ENCODE results near the gene LHFPL3. TPM values are rescaled to one million over a fixed set of nuclear protein-coding genes. Genes with fewer than 3 reads are reported as not detected.

The LHFPL3 gene
- total and polyA plus RNA-seq, 9 of the 15 experiments (the other 6 are each of a cell fraction or from before 2014, with no cell fraction given): 0.21 to 0.52 TPM; not detected in 7

- Histone ChIP-seq H3K27me3 (ENCODE audit: control insufficient read depth in 2 of 2, insufficient read depth in 2 of 2, low read length in 2 of 2) (peaks cover 0 to 17% of the 10 kb centered on the region in 2 experiments; a peak in 3 of 5 replicates), H3K9ac (ENCODE audit: insufficient read depth in 1 of 2, low read depth in 2 of 2, low read length in 2 of 2) (no peak overlapping the region), H2AFZ (ENCODE audit: low read depth, low read length) (no peak overlapping the region), H3K36me3 (ENCODE audit: control insufficient read depth, insufficient read depth, low read length) (no peaks in the 10 kb centered on the region), H4K20me1 (replicated peaks; ENCODE audit: control insufficient read depth, insufficient read depth, low read length) (no peaks in the 10 kb centered on the region), H3K4me2 (ENCODE audit: insufficient read depth, low read length) (no peak overlapping the region), H3K27ac (ENCODE audit: extremely low read depth, low read depth, low read length) (no peak overlapping the region), H3K9me3 (replicated peaks; ENCODE audit: control insufficient read depth, insufficient read depth, low read depth, low read length) (no peaks in the 10 kb centered on the region), H3K4me3 (no peak overlapping the region), H3K4me1 (replicated peaks in 1 of 2; ENCODE audit: control insufficient read depth in 2 of 2, insufficient read depth in 2 of 2, low read length in 2 of 2) (no peaks in the 10 kb centered on the region), H3K79me2 (ENCODE audit: control insufficient read depth, insufficient read depth, low read length) (no peaks in the 10 kb centered on the region), H3K9me1 (ENCODE audit: control insufficient read depth, insufficient read depth, low read length) (no peaks in the 10 kb centered on the region)
- in situ Hi-C loops (cut with MboI) (no loop called here), intact Hi-C loops (cut with micrococcal nuclease) (no loop called here)
- no peak for TF ChIP-seq CC2D1A (IDR thresholded peaks at IDR 0.05)
- no peak for TF ChIP-seq MCM3 (IDR thresholded peaks at IDR 0.05)
- TF ChIP-seq POLR2AphosphoS5 (IDR thresholded peaks at IDR 0.05; ENCODE audit: control insufficient read depth, insufficient read depth, low read depth, low read length): no peak
- TF ChIP-seq CEBPB (tag; IDR thresholded peaks at IDR 0.05): no peak
- no peak for TF ChIP-seq CREM (IDR thresholded peaks at IDR 0.05; ENCODE audit: low read depth)
- TF ChIP-seq BACH1 (tag; IDR thresholded peaks at IDR 0.05): no peak
- no peak for TF ChIP-seq ZNF165 (CRISPR knock-in tag; IDR thresholded peaks at IDR 0.05; ENCODE audit: borderline replicate concordance)
- no peak for FAIRE-seq
- CTCF ChIA-PET (ENCODE audit: low intra/inter-chr PET ratio): no interaction called here
- no peak for ATAC-seq
- no TSS peak for BruUV-seq (replicated peaks)
- DNase-seq (ENCODE audit: extremely low read depth in 1 of 4, low spot score in 3 of 4): no peak
- WGBS (ENCODE audit: insufficient coverage, low coverage, missing lambda C conversion rate): 1% methylated on average over 4 of the region's 4 CpGs
- POLR2A ChIA-PET: interaction anchor here (0.6 to 1.1 kb wide), 3 partner anchors 9 to 181 kb away, joined by 3 to 4 read pairs (median 3); no protein-coding TSS in a partner anchor
Measured at GRCh38 chr7:104800307-104800706, 471.9 kb downstream of the LHFPL3 start.

GRCh38 chr7:104801022-104801421 is 472.6 kb downstream of the LHFPL3 start:
- Histone ChIP-seq H3K79me2 (ENCODE audit: control insufficient read depth, insufficient read depth, low read length) (no peaks in the 10 kb centered on the region), H3K4me1 (replicated peaks in 1 of 2; ENCODE audit: control insufficient read depth in 2 of 2, insufficient read depth in 2 of 2, low read length in 2 of 2) (no peaks in the 10 kb centered on the region), H3K27me3 (ENCODE audit: control insufficient read depth in 2 of 2, insufficient read depth in 2 of 2, low read length in 2 of 2) (peaks cover 0 to 19% of the 10 kb centered on the region in 2 experiments; a peak in 3 of 5 replicates), H2AFZ (ENCODE audit: low read depth, low read length) (no peak overlapping the region), H3K36me3 (ENCODE audit: control insufficient read depth, insufficient read depth, low read length) (no peaks in the 10 kb centered on the region), H3K9me1 (ENCODE audit: control insufficient read depth, insufficient read depth, low read length) (no peaks in the 10 kb centered on the region), H4K20me1 (replicated peaks; ENCODE audit: control insufficient read depth, insufficient read depth, low read length) (no peaks in the 10 kb centered on the region), H3K4me2 (ENCODE audit: insufficient read depth, low read length) (no peak overlapping the region), H3K4me3 (no peak overlapping the region), H3K9ac (ENCODE audit: insufficient read depth in 1 of 2, low read depth in 2 of 2, low read length in 2 of 2) (no peak overlapping the region), H3K27ac (ENCODE audit: extremely low read depth, low read depth, low read length) (no peak overlapping the region), H3K9me3 (replicated peaks; ENCODE audit: control insufficient read depth, insufficient read depth, low read depth, low read length) (no peaks in the 10 kb centered on the region)
- intact Hi-C loops (cut with micrococcal nuclease): no loop called here
- in situ Hi-C loops (cut with MboI): no loop called here
- 0% methylated on average over 3 of the region's 3 CpGs for WGBS (ENCODE audit: insufficient coverage, low coverage, missing lambda C conversion rate)
- no TSS peak for BruUV-seq (replicated peaks)
- ATAC-seq: no peak
- CTCF ChIA-PET (ENCODE audit: low intra/inter-chr PET ratio): no interaction called here
- DNase-seq (ENCODE audit: extremely low read depth in 1 of 4, low spot score in 3 of 4): no peak
- no peak for FAIRE-seq
- POLR2A ChIA-PET: no interaction called here
- no peak for TF ChIP-seq SETDB1 (IDR thresholded peaks at IDR 0.05; ENCODE audit: low read length)
- no peak for TF ChIP-seq U2AF1 (optimal IDR thresholded peaks at IDR 0.05; ENCODE audit: low read depth, low read length)
- no peak for TF ChIP-seq RFX1 (IDR thresholded peaks at IDR 0.05)
- TF ChIP-seq SRSF7 (optimal IDR thresholded peaks at IDR 0.05; ENCODE audit: low read depth, low read length): no peak
- TF ChIP-seq MAFG (tag; conservative IDR thresholded peaks at IDR 0.05): no peak
- no peak for TF ChIP-seq EP400 (IDR thresholded peaks at IDR 0.05)
- TF ChIP-seq ZC3H4 (CRISPR knock-in tag; IDR thresholded peaks at IDR 0.05; ENCODE audit: borderline replicate concordance): no peak
- TF ChIP-seq ZNF780A (CRISPR knock-in tag; IDR thresholded peaks at IDR 0.05): no peak
- TF ChIP-seq TAF1 (IDR thresholded peaks at IDR 0.05; ENCODE audit: control insufficient read depth, extremely low read depth, insufficient read depth, low read length, severe bottlenecking): no peak
- no peak for TF ChIP-seq TRIM28 (IDR thresholded peaks at IDR 0.05)
- TF ChIP-seq GTF2F1 (IDR thresholded peaks at IDR 0.05; ENCODE audit: low read depth, low read length): no peak
- no peak for TF ChIP-seq ZKSCAN1 (IDR thresholded peaks at IDR 0.05; ENCODE audit: low read depth, low read length)
- no peak for TF ChIP-seq SIX5 (IDR thresholded peaks at IDR 0.05; ENCODE audit: borderline replicate concordance in 1 of 2, insufficient read depth in 1 of 2, low read depth in 1 of 2, low read length in 2 of 2)
- no peak for TF ChIP-seq ZNF76 (CRISPR knock-in tag; IDR thresholded peaks at IDR 0.05; ENCODE audit: borderline replicate concordance)
- no peak for TF ChIP-seq MEIS2 (IDR thresholded peaks at IDR 0.05; ENCODE audit: partially characterized antibody)

Measured in K562 (cell line).